Spleen (tissue), 11 donors: ENCODE data around the gene SH3RF3. TPM values are rescaled to one million over a fixed set of nuclear protein-coding genes. Genes with fewer than 3 reads are reported as not detected.
A peak's percentile ranks its signal among the peaks of the same experiment; 100 is the strongest.

Experiments
- DNase-seq: peaks from one replicate; pipeline ENCODE4 v3.0.0-alpha.2; 2020
- H3K27ac ChIP-seq, 8 donors: fragments of 200-600 bp; sonication (generic) in 7 of 8; 1 replicate in 4 of 8; 2 replicates in 4 of 8; pipeline versions ENCODE4 v1.5.0 to v1.8.0; 2016 to 2021; ENCODE audit warnings: inconsistent platforms in 4 of 8, mild to moderate bottlenecking in 4 of 8, moderate library complexity in 1 of 8
- H3K27me3 ChIP-seq, 7 donors: fragments of 200-600 bp; sonication (generic) in 6 of 7; replicated peaks in 1 of 7; 1 replicate in 4 of 7; 2 replicates in 3 of 7; pipeline versions ENCODE4 v1.5.0 to v1.8.0; 2016 to 2021; ENCODE audit warnings: inconsistent platforms in 3 of 7, mild to moderate bottlenecking in 1 of 7
- H3K36me3 ChIP-seq, 6 donors: fragments of 200-600 bp; sonication (generic) in 5 of 6; 1 replicate in 4 of 6; 2 replicates in 2 of 6; pipeline versions ENCODE4 v1.5.0 to v1.8.0; 2016 to 2021; ENCODE audit warnings: inconsistent platforms in 2 of 6
- H3K4me1 ChIP-seq, 6 donors: fragments of 200-600 bp; sonication (generic) in 5 of 6; 1 replicate in 3 of 6; 2 replicates in 3 of 6; pipeline versions ENCODE4 v1.5.0 to v1.8.0; 2016 to 2021; ENCODE audit warnings: inconsistent platforms in 3 of 6
- H3K4me3 ChIP-seq, 8 donors: fragments of 200-600 bp; sonication (generic) in 7 of 8; 1 replicate in 4 of 8; 2 replicates in 4 of 8; pipeline versions ENCODE4 v1.5.0 to v1.8.0; 2016 to 2021; ENCODE audit warnings: inconsistent platforms in 4 of 8, mild to moderate bottlenecking in 4 of 8, moderate library complexity in 2 of 8
- H3K9me3 ChIP-seq, 8 donors: fragments of 200-600 bp; sonication (generic) in 7 of 8; 1 replicate in 4 of 8; 2 replicates in 4 of 8; pipeline versions ENCODE4 v1.5.0 to v1.8.0; 2016 to 2021; ENCODE audit warnings: inconsistent platforms in 4 of 8
- POLR2A ChIP-seq, 3 donors: fragments of 450-650 bp; IDR thresholded peaks; one replicate each; pipeline ENCODE4 v1.5.1; 2017; ENCODE audit warnings: antibody characterized with exemption in 3 of 3, mild to moderate bottlenecking in 1 of 3
- POLR2AphosphoS5 ChIP-seq, 3 donors: sonication (generic); formaldehyde crosslinking; IDR thresholded peaks; one replicate each; pipeline ENCODE4 v1.5.1; 2017; ENCODE audit warnings: antibody characterized with exemption in 3 of 3
- WGBS, 5 donors: extraction: QIAGEN DNeasy Blood & Tissue Kit in 3 of 5; methylation state at CpG; one replicate each; pipeline versions ENCODE4 v1.1.5 to v1.1.7; 2013 to 2018; 5-methylcytosine and 5-hydroxymethylcytosine counted together
- intact Hi-C: fragments of 100-400 bp; cut with DNase I; formaldehyde crosslinking; loops from one replicate; pipeline ENCODE4 v1.15.0; 2023; ENCODE audit warnings: low total_unique reads
- polyA plus RNA-seq, 3 donors: library from polyadenylated mRNA; stranded (reverse); fragments of 200-250 nt; gene quantifications; one replicate each; pipeline ENCODE4 v1.2.1, GENCODE V29; 2013
- total RNA-seq, 7 donors: library from RNA; depleted of rRNA in 3 of 7; stranded (reverse); fragments of >200 nt in 3 of 7; fragmentation: NEBNext Ultra II Directional in 4 of 7; extraction: Animal tissue kit (Norgen Biotek cat#: 25700) in 4 of 7; gene quantifications; one replicate each; pipeline versions ENCODE4 v1.1.0 to v1.2.1, GENCODE V29; 2016 to 2021
- TF ChIP-seq, protein P1 (sequence below), 11 experiments: fragments of 200-600 bp in 7 of 11; fragments of 450-650 bp in 4 of 11; sonication (generic) in 4 of 11; IDR thresholded peaks in 8 of 11; conservative IDR thresholded peaks in 3 of 11; 1 replicate in 7 of 11; 2 replicates in 4 of 11; pipeline versions ENCODE4 v1.4.0 to v1.8.0; 2016 to 2021; ENCODE audit warnings: antibody characterized with exemption in 11 of 11, inconsistent platforms in 4 of 11, mild to moderate bottlenecking in 1 of 11
- donor health status: healthy with polysubstance abuse.
- donor health status: DM: no; HTN: no; CAD: no; lungs with moderate emphysema.
- donor health status: DM: no; HTN: no; CAD: no.
- donor health status: Bipolar disorder and iron deficiency.
- donor health status: healthy.
- donor health status: DM: no; HTN: no; CAD: no.
- donor health status: DM: yes; HTN: yes; CAD: no.

The SH3RF3 gene
- total and polyA plus RNA-seq, 10 donors = 1.3 to 7.6 (median 4.7) TPM

GRCh38 chr2:109451671-109452070 lies 322.7 kb downstream of the SH3RF3 start:
- intact Hi-C loops = no loop called here
- DNase-seq = peak; percentile 58
- H3K4me1 ChIP-seq = no peaks in the 10 kb centered on the region
- WGBS, 5 donors = 62 to 83% (median 66%) methylated on average over 5 to 6 of the region's 6 CpGs
- H3K27me3 ChIP-seq = no peaks in the 10 kb centered on the region
- H3K27ac ChIP-seq = no peak overlapping the region
- H3K9me3 ChIP-seq = no peaks in the 10 kb centered on the region
- H3K36me3 ChIP-seq = peaks cover 0 to 19% (median 0%) of the 10 kb centered on the region in 6 donors
- TF ChIP-seq, protein P1, sequence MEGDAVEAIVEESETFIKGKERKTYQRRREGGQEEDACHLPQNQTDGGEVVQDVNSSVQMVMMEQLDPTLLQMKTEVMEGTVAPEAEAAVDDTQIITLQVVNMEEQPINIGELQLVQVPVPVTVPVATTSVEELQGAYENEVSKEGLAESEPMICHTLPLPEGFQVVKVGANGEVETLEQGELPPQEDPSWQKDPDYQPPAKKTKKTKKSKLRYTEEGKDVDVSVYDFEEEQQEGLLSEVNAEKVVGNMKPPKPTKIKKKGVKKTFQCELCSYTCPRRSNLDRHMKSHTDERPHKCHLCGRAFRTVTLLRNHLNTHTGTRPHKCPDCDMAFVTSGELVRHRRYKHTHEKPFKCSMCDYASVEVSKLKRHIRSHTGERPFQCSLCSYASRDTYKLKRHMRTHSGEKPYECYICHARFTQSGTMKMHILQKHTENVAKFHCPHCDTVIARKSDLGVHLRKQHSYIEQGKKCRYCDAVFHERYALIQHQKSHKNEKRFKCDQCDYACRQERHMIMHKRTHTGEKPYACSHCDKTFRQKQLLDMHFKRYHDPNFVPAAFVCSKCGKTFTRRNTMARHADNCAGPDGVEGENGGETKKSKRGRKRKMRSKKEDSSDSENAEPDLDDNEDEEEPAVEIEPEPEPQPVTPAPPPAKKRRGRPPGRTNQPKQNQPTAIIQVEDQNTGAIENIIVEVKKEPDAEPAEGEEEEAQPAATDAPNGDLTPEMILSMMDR (IDR thresholded peaks at IDR 0.05 in 8 of 11, conservative IDR thresholded peaks at IDR 0.05 in 3 of 11) = no peak
- TF ChIP-seq POLR2AphosphoS5 (IDR thresholded peaks at IDR 0.05) (no peak), POLR2A (IDR thresholded peaks at IDR 0.05) (no peak)
- no peak overlapping the region for H3K4me3 ChIP-seq

- peak; percentile 69 for DNase-seq
These were observed 323.6 kb downstream of the SH3RF3 start for GRCh38 chr2:109452318-109453305.

GRCh38 chr2:109453371-109453995 lies 324.5 kb downstream of the SH3RF3 start:
- DNase-seq = peak; percentile 44
- no peaks in the 10 kb centered on the region for H3K9me3 ChIP-seq
- H3K27ac ChIP-seq = no peak overlapping the region
- 88 to 95% (median 91%) methylated on average over 14 to 15 of the region's 15 CpGs for WGBS, 5 donors
- no peak overlapping the region for H3K4me3 ChIP-seq
- intact Hi-C loops = no loop called here
- no peaks in the 10 kb centered on the region for H3K4me1 ChIP-seq
- H3K36me3 ChIP-seq = peaks cover 0 to 19% (median 0%) of the 10 kb centered on the region in 6 donors
- H3K27me3 ChIP-seq = no peaks in the 10 kb centered on the region
- TF ChIP-seq POLR2AphosphoS5 (IDR thresholded peaks at IDR 0.05) (no peak), POLR2A (IDR thresholded peaks at IDR 0.05) (no peak)
- TF ChIP-seq, protein P1 (IDR thresholded peaks at IDR 0.05 in 8 of 11, conservative IDR thresholded peaks at IDR 0.05 in 3 of 11) = no peak

More at GRCh38 chr2:109452318-109453305, 323.6 kb downstream of the SH3RF3 start:
- Histone ChIP-seq H3K36me3 (peaks cover 0 to 19% (median 0%) of the 10 kb centered on the region in 6 donors), H3K27me3 (no peaks in the 10 kb centered on the region), H3K4me1 (no peaks in the 10 kb centered on the region), H3K9me3 (no peaks in the 10 kb centered on the region), H3K4me3 (no peak overlapping the region), H3K27ac (no peak overlapping the region)
- TF ChIP-seq, protein P1 (IDR thresholded peaks at IDR 0.05 in 8 of 11, conservative IDR thresholded peaks at IDR 0.05 in 3 of 11) = no peak
- TF ChIP-seq POLR2AphosphoS5 (IDR thresholded peaks at IDR 0.05) (no peak), POLR2A (IDR thresholded peaks at IDR 0.05) (no peak)
- WGBS, 5 donors = 93 to 97% (median 96%) methylated on average over 8 to 17 of the region's 17 CpGs
- intact Hi-C loops = no loop called here

DNA sequence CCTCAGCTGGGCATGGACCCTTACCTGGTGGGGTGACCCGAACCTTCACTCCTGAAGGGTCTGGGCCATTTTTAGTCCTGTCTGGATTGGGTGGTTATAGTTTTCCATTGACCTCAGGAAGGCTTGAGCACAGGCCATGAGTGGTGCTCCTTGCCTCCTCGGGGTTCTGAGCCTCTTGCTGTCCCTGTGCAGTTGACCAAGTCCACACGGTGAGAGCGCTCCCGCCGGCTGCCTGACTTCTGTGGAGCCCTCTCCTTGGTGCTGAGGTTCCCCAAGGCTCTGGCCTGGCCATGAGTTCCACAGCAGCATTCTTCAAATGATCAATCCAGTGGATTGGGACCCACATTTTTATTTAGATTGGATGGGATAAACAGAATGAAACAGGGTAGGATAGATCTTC lies 325.3 kb downstream of the SH3RF3 start:
- peak; percentile 73 for DNase-seq
- Histone ChIP-seq H3K9me3 (no peaks in the 10 kb centered on the region), H3K27me3 (no peaks in the 10 kb centered on the region), H3K36me3 (peaks cover 0 to 15% (median 0%) of the 10 kb centered on the region in 6 donors), H3K27ac (no peak overlapping the region), H3K4me3 (no peak overlapping the region), H3K4me1 (no peaks in the 10 kb centered on the region)
- TF ChIP-seq, protein P1 (IDR thresholded peaks at IDR 0.05 in 8 of 11, conservative IDR thresholded peaks at IDR 0.05 in 3 of 11) = no peak
- TF ChIP-seq POLR2A (IDR thresholded peaks at IDR 0.05) = no peak
- no peak for TF ChIP-seq POLR2AphosphoS5 (IDR thresholded peaks at IDR 0.05)
- intact Hi-C loops = no loop called here
- 87 to 93% (median 91%) methylated on average over 6 of the region's 6 CpGs for WGBS, 5 donors
